ENCODE data around the gene CHAF1A. TPM values are rescaled to one million over a fixed set of nuclear protein-coding genes. Genes with fewer than 3 reads are reported as not detected.

The CHAF1A gene
- total RNA-seq, 2 donors from 2014 or later: 2.6 to 5.0 TPM

DNA sequence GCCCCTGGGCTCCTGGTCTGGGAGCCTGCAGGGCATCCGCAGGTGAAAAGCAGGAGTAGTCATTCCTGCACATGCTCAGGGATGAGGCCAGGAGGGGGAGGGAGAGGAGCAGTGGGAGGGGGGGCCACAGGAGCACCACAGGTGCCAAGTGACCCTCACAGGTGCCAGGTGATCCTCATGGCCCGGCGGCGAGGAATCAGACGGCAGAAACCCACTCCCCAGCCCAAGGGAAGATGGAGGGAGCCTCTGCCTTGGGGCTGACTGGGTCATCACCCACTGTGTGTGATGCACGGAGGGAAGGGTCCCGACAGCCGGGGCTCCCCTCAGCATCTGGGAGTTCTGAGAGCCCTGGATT, 29.4 kb upstream of the CHAF1A start:
- H3K4me3 ChIP-seq: no peak overlapping the region
- no peaks in the 10 kb centered on the region for H3K9me3 ChIP-seq
- DNase-seq (ENCODE audit: low spot score): no peak
- TF ChIP-seq, protein P1, sequence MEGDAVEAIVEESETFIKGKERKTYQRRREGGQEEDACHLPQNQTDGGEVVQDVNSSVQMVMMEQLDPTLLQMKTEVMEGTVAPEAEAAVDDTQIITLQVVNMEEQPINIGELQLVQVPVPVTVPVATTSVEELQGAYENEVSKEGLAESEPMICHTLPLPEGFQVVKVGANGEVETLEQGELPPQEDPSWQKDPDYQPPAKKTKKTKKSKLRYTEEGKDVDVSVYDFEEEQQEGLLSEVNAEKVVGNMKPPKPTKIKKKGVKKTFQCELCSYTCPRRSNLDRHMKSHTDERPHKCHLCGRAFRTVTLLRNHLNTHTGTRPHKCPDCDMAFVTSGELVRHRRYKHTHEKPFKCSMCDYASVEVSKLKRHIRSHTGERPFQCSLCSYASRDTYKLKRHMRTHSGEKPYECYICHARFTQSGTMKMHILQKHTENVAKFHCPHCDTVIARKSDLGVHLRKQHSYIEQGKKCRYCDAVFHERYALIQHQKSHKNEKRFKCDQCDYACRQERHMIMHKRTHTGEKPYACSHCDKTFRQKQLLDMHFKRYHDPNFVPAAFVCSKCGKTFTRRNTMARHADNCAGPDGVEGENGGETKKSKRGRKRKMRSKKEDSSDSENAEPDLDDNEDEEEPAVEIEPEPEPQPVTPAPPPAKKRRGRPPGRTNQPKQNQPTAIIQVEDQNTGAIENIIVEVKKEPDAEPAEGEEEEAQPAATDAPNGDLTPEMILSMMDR (IDR thresholded peaks at IDR 0.05): no peak
- peaks cover 0 to 100% of the 10 kb centered on the region in 2 donors for H3K4me1 ChIP-seq
- H3K27me3 ChIP-seq: no peaks in the 10 kb centered on the region
- peak overlapping the region; percentile 91 to 95 for H3K27ac ChIP-seq
- H3K36me3 ChIP-seq: no peaks in the 10 kb centered on the region

DNA sequence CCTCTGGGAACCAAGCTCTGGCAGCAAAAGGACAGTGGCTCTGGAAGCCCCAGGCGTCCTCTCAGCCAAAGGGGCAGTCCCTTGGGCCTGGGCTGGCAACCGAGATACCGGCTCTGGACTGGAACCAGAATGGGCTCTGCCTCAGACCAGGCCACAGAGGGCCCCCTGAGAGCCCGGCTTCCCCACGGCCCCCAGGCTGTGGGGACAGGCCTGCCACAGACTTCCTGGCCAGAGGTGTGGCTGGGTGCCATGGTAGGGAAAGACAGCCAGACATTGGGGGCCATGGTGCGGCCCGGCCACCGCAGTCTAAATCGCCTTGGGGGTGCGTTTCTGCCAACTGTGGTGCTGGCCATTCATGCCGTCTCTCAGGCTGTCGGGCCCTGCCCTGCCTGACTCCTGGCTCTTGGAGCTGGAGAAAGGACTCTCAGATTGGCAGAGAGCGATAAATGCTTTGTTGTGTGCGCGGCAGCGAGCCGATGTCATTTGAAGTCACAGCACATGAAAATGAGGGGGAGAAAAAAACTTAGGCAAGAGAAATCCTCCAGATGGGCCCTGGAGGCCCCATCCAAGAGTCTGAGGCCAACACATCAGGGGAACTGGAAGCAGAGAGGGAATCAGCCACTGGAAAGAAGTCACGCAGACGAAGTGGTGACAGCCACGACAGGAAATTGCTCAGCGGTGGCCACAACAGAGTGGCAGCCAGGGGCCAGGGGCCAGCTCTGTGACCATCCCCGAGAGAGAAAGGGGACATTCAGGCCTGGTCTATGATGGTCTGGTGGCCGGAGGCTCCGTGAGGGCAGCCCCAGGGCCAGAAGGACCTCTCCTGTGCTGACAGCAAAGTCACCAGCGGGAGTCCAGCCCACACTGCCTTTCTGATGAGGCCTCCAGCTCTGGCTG, 28.6 kb upstream of the CHAF1A start:
- Histone ChIP-seq H3K9me3 (no peaks in the 10 kb centered on the region), H3K4me1 (peaks cover 0 to 100% of the 10 kb centered on the region in 2 donors), H3K27me3 (no peaks in the 10 kb centered on the region), H3K36me3 (no peaks in the 10 kb centered on the region), H3K4me3 (peak overlapping the region in 1 of 2 donors; percentile 1), H3K27ac (peak overlapping the region; percentile 91 to 95)
- DNase-seq (ENCODE audit: low spot score): peak; percentile 87
- TF ChIP-seq, protein P1 (IDR thresholded peaks at IDR 0.05): no peak

DNA sequence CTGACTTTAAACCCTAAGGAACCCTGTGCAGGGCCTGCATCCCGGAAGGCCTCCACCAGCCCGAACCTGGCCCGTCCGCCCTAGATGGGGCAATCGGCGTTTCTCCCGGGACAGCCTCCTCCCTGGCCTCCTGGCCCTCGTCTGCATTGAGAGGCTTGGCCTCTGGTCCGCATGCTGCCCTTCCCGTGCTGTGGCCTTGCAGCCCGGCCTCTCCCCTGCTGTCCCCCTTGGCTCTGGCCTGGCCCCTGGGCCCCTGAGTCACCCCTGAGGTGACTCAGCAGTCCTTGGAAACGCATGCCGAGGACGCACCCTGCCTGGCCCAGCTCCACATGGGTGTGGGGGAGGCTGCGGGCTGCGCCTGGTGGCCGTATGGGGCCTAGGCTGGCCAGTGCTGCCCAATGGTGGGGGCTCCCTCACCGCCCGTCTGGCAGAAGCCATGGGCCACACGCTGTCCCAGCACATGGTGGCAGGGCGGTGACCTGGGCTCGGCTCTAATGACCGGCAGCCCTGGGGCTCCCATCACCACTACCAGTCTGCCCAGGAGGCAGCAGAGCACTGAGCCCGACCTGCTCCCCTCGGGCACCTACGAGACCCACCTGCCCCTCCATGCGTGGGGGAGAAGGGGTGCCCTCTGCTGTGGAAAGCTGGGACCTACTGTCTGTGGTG, 27.8 kb upstream of the CHAF1A start:
- Histone ChIP-seq H3K27ac (peak overlapping the region; percentile 91 to 95), H3K4me1 (peaks cover 0 to 100% of the 10 kb centered on the region in 2 donors), H3K36me3 (no peaks in the 10 kb centered on the region), H3K4me3 (peak overlapping the region in 1 of 2 donors; percentile 10), H3K9me3 (no peaks in the 10 kb centered on the region), H3K27me3 (no peaks in the 10 kb centered on the region)
- TF ChIP-seq, protein P1 (IDR thresholded peaks at IDR 0.05): no peak
- DNase-seq (ENCODE audit: low spot score): peak; percentile 93

DNA sequence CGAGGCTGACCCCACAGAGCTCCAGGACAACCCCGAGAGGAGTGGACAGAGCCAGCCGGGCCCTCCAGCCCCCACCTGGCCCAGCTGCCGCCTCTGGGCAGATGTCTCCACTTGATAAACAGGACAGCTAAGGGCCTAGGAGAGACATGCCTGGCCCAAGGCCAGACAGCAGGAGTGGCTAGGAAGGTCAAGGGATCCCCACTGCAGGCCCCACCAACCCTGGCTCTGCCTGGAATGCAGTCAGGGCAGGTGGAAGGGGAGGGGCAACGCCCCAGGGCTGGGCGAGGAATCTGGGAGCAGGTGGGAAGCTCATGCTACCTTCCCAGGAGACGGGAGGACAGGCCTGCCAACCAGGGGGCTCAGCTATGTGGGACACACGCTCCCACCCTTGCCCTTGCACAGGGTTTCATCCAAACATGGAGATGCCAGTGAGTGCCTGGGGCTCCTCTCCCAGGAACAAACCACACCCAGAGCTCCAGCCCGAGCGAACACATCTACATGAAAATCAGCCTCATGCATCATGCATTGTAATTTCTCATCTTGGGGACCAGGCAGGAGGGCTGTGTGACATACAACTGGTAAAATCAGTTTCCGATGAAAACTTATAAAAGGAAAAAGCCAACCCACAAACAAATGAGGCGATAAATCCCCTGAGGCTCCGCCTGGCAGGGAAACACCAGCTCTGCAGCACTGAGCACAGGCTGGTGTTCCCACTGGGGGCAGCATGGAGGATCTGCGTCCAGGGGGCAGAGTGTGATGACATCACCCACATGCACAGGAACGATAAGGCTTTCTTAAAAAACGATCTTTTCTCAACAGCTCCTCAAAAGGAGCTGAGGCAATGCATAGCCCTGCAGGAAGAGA, 27.0 kb upstream of the CHAF1A start:
- no peaks in the 10 kb centered on the region for H3K9me3 ChIP-seq
- H3K27me3 ChIP-seq: no peaks in the 10 kb centered on the region
- no peak for DNase-seq (ENCODE audit: low spot score)
- TF ChIP-seq, protein P1 (IDR thresholded peaks at IDR 0.05): peak; percentile 13 to 41
- peak overlapping the region; percentile 91 to 95 for H3K27ac ChIP-seq
- H3K36me3 ChIP-seq: no peaks in the 10 kb centered on the region
- H3K4me3 ChIP-seq: no peak overlapping the region
- H3K4me1 ChIP-seq: peaks cover 0 to 100% of the 10 kb centered on the region in 2 donors

DNA sequence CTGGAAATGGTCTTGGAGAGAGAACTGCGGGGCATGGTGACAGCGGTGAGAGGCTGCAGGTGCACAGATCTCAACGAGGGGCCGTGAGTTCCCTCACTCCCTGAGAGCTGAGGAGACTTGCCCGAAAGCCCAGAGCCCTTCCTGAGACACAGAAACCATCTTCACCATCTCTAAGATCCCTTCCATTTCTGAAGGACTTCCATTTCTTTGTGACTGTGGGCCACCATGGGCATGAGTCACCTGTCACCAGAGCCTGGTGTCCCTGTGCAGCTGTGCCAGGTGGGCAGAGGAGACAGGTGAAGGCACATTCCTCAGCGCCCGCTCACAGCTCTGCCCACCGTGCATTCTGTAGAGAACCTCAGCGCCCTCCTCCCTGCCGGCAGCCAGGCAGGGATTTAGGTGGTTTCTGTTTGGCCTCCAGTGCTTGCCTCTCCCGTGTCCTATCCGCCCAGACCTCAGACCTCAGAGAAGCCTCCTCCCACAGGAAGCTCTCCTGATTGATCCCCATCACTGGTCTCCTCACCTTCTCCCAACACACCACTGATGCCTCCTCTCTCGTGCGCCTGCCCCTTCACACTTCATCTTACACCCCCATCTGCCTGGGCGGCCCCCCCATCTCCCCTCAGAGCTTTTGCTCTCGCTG, 26.3 kb upstream of the CHAF1A start:
- H3K36me3 ChIP-seq: no peaks in the 10 kb centered on the region
- peaks cover 0 to 100% of the 10 kb centered on the region in 2 donors for H3K4me1 ChIP-seq
- TF ChIP-seq, protein P1 (IDR thresholded peaks at IDR 0.05): no peak
- H3K27me3 ChIP-seq: no peaks in the 10 kb centered on the region
- no peak overlapping the region for H3K4me3 ChIP-seq
- no peak for DNase-seq (ENCODE audit: low spot score)
- H3K9me3 ChIP-seq: no peaks in the 10 kb centered on the region
- H3K27ac ChIP-seq: peak overlapping the region; percentile 91 to 95
